Mammary epithelial cell (primary cell): ENCODE data around the gene NEK9.

Experiments
- CTCF ChIP-seq, 2 donors: IDR thresholded peaks in 1 of 2; conservative IDR thresholded peaks in 1 of 2; 2 replicates each; pipeline ENCODE4 v1.5.1; 2011 to 2012; ENCODE audit warnings: inconsistent platforms in 2 of 2, low read length in 2 of 2, mild to moderate bottlenecking in 2 of 2, control low read depth in 1 of 2, low read depth in 1 of 2; ENCODE audit not compliant: insufficient read depth in 1 of 2; ENCODE audit errors: extremely low read depth in 1 of 2
- EZH2 ChIP-seq: IDR thresholded peaks from 2 replicates; pipeline ENCODE4 v1.6.1; 2012; ENCODE audit warnings: low read length, inconsistent platforms, borderline replicate concordance

GRCh38 chr14:75128596-75128990, 1.7 kb upstream of the NEK9 start:
- TF ChIP-seq CTCF (conservative IDR thresholded peaks at IDR 0.05 in 1 of 2, IDR thresholded peaks at IDR 0.05 in 1 of 2; ENCODE audit: extremely low read depth in 1 of 2, insufficient read depth in 1 of 2, low read depth in 1 of 2, low read length in 2 of 2): no peak
- TF ChIP-seq EZH2: no peak
